ENCODE measurements around the gene CCDC198. TPM values are rescaled to one million over a fixed set of nuclear protein-coding genes. Genes with fewer than 3 reads are reported as not detected.

Gene CCDC198
- total RNA-seq, 4 donors from 2014 or later = not detected

GRCh38 chr14:57487771-57488170 lies 5.9 kb downstream of the CCDC198 start:
- no peak for TF ChIP-seq CTCF (IDR thresholded peaks at IDR 0.05; ENCODE audit: low read depth)

GRCh38 chr14:57486767-57487379 lies 6.8 kb downstream of the CCDC198 start:
- no peak for TF ChIP-seq CTCF (IDR thresholded peaks at IDR 0.05; ENCODE audit: low read depth)

- no peak for TF ChIP-seq CTCF (IDR thresholded peaks at IDR 0.05; ENCODE audit: low read depth)
Measured at GRCh38 chr14:57485635-57486034, 8.0 kb downstream of the CCDC198 start.

GRCh38 chr14:57482120-57482519 lies 11.5 kb downstream of the CCDC198 start:
- no peak for TF ChIP-seq CTCF (IDR thresholded peaks at IDR 0.05; ENCODE audit: low read depth)

GRCh38 chr14:57480051-57480450 lies 13.6 kb downstream of the CCDC198 start:
- no peak for TF ChIP-seq CTCF (IDR thresholded peaks at IDR 0.05; ENCODE audit: low read depth)

GRCh38 chr14:57479197-57479596 lies 14.5 kb downstream of the CCDC198 start:
- TF ChIP-seq CTCF (IDR thresholded peaks at IDR 0.05; ENCODE audit: low read depth) = no peak

GRCh38 chr14:57478050-57478449 lies 15.6 kb downstream of the CCDC198 start:
- TF ChIP-seq CTCF (IDR thresholded peaks at IDR 0.05; ENCODE audit: low read depth) = no peak

Data from subcutaneous adipose tissue (tissue), 4 donors.